SH-SY5Y (cell line): ENCODE results near the gene FRMD5.

ENCODE experiments used
- GATA2 ChIP-seq: IDR thresholded peaks from 2 replicates; pipeline ENCODE4 v1.6.1; 2011; ENCODE audit warnings: mild to moderate bottlenecking, low read depth, low read length
- GATA3 ChIP-seq: IDR thresholded peaks from 2 replicates; pipeline ENCODE4 v1.6.1; 2011; ENCODE audit warnings: low read depth, mild to moderate bottlenecking, low read length, moderate library complexity

DNA sequence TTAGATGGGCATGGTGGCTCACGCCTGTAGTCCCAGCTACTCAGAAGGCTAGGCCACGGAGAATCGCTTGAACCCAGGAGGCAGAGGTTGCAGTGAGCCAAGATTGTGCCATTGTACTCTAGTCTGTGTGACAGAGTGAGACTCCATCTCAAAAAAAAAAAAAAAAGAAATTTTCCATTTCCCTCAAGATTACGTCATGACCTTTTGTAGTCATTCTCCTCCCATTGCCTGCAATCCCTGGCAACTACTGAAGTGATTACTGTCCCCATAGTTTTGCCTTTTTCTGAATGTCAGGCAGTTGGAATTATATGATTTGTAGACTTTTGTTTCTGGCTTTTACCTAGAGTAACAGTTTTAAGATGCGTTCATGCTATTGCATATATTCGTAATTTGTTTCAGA is 340.3 kb downstream of the FRMD5 start:
- TF ChIP-seq GATA3 (no peak), GATA2 (no peak)
